Endothelial cell of umbilical vein (primary cell): Measurements from ENCODE around the gene D2HGDH.

ENCODE experiments used
- CTCF ChIP-seq, 2 donors: IDR thresholded peaks; 1 replicate in 1 of 2; 2 replicates in 1 of 2; pipeline ENCODE4 v1.5.1; 2011; ENCODE audit warnings: low read length in 2 of 2, mild to moderate bottlenecking in 2 of 2, moderate library complexity in 2 of 2, control low read depth in 1 of 2, inconsistent platforms in 1 of 2, low read depth in 1 of 2; ENCODE audit not compliant: insufficient read depth in 1 of 2; ENCODE audit errors: extremely low read depth in 1 of 2
- EZH2 ChIP-seq: IDR thresholded peaks from 2 replicates; pipeline ENCODE4 v1.6.1; 2012; ENCODE audit warnings: borderline replicate concordance, low read depth, mild to moderate bottlenecking, moderate library complexity, low read length, inconsistent platforms; ENCODE audit not compliant: severe bottlenecking
- GATA2 ChIP-seq: IDR thresholded peaks from 2 replicates; pipeline ENCODE4 v1.7.0; 2011; ENCODE audit warnings: low read depth, mild to moderate bottlenecking, moderate library complexity, mixed read lengths, low read length; ENCODE audit not compliant: insufficient read length, insufficient read depth
- JUN ChIP-seq: IDR thresholded peaks from 2 replicates; pipeline ENCODE4 v1.6.1; 2011; ENCODE audit warnings: borderline replicate concordance, low read depth; ENCODE audit not compliant: insufficient read length, insufficient read depth
- MAX ChIP-seq: IDR thresholded peaks from 2 replicates; pipeline ENCODE4 v1.6.1; 2011; ENCODE audit not compliant: insufficient read depth, insufficient read length
- MYC ChIP-seq: IDR thresholded peaks from one replicate; pipeline ENCODE4 v1.6.1; 2011; ENCODE audit warnings: mild to moderate bottlenecking, low read depth, low read length
- POLR2A ChIP-seq: IDR thresholded peaks from 2 replicates; pipeline ENCODE4 v1.6.1; 2012; ENCODE audit warnings: low read depth, mild to moderate bottlenecking, control low read depth, low read length
- POLR2AphosphoS5 ChIP-seq: IDR thresholded peaks from 2 replicates; pipeline ENCODE4 v1.6.1; 2012; ENCODE audit warnings: low read depth, mild to moderate bottlenecking, control low read depth, low read length, moderate library complexity; ENCODE audit not compliant: insufficient read depth

GRCh38 chr2:241745276-241745675 lies 10.8 kb downstream of the D2HGDH start:
- TF ChIP-seq CTCF (IDR thresholded peaks at IDR 0.05; ENCODE audit: extremely low read depth in 1 of 2, insufficient read depth in 1 of 2, low read depth in 1 of 2, low read length in 2 of 2), result no peak
- no peak for TF ChIP-seq EZH2
- TF ChIP-seq POLR2AphosphoS5, result no peak
- no peak for TF ChIP-seq POLR2A
- TF ChIP-seq MAX, result no peak
- TF ChIP-seq JUN, result no peak
- no peak for TF ChIP-seq MYC
- TF ChIP-seq GATA2, result no peak
